ENCODE results near the gene RPLP1.

Gene RPLP1

DNA sequence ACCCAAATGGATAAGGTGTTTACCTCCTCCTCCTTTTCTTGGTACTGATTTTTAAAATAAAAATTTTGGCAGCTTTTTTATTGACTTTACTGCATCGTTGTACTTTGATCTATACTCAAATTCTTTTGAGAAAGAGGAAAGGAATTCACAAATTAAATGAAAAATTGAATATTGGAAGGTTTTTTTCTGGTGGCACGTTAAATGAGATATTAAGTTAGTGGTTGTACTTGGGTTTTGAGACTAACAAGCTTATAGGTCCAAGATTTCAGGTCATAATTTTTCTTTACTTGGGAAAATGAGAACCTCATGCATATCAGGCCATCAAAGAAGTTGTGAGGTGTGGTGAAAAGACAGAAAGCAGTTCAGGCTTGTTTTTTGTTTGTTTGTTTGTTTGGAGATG lies 14.1 kb downstream of the RPLP1 start:
- H3K4me3 ChIP-seq (ENCODE audit: low read depth, low read length) = no peak overlapping the region
- no peak for TF ChIP-seq MYC (IDR thresholded peaks at IDR 0.05; ENCODE audit: low read depth, low read length)
- TF ChIP-seq, protein P1, sequence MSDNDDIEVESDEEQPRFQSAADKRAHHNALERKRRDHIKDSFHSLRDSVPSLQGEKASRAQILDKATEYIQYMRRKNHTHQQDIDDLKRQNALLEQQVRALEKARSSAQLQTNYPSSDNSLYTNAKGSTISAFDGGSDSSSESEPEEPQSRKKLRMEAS (IDR thresholded peaks at IDR 0.05; ENCODE audit: low read depth, low read length) = no peak
- TF ChIP-seq, protein P2, sequence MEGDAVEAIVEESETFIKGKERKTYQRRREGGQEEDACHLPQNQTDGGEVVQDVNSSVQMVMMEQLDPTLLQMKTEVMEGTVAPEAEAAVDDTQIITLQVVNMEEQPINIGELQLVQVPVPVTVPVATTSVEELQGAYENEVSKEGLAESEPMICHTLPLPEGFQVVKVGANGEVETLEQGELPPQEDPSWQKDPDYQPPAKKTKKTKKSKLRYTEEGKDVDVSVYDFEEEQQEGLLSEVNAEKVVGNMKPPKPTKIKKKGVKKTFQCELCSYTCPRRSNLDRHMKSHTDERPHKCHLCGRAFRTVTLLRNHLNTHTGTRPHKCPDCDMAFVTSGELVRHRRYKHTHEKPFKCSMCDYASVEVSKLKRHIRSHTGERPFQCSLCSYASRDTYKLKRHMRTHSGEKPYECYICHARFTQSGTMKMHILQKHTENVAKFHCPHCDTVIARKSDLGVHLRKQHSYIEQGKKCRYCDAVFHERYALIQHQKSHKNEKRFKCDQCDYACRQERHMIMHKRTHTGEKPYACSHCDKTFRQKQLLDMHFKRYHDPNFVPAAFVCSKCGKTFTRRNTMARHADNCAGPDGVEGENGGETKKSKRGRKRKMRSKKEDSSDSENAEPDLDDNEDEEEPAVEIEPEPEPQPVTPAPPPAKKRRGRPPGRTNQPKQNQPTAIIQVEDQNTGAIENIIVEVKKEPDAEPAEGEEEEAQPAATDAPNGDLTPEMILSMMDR (IDR thresholded peaks at IDR 0.05; ENCODE audit: low read depth, low read length) = no peak
- TF ChIP-seq POLR2A (IDR thresholded peaks at IDR 0.05; ENCODE audit: extremely low read depth, insufficient read length) = no peak
- DNase-seq (ENCODE audit: low read depth) = no peak

DNA sequence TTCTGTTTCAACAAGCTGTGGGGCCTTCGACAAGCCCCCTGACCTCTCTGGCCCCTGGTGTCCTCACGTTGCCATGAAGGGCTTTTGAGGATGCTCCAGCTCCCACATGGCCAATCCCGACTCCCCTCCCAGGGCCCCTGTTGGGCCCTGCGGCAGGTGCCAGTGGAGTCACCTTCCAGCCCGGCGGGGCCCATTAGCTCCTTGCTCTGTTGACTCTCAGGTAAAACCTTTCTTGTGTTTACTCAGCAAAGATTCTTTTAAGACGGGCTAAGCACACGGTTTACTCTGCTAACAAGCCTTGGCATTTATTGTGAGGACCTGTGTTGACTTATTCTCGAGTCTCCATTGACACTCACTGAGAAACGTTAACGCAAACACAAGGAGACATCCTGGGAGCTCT lies 15.0 kb downstream of the RPLP1 start:
- TF ChIP-seq, protein P1 (IDR thresholded peaks at IDR 0.05; ENCODE audit: low read depth, low read length) = no peak
- TF ChIP-seq, protein P2 (IDR thresholded peaks at IDR 0.05; ENCODE audit: low read depth, low read length) = no peak
- TF ChIP-seq MYC (IDR thresholded peaks at IDR 0.05; ENCODE audit: low read depth, low read length) (no peak), POLR2A (IDR thresholded peaks at IDR 0.05; ENCODE audit: extremely low read depth, insufficient read length) (no peak)
- DNase-seq (ENCODE audit: low read depth) = no peak
- H3K4me3 ChIP-seq (ENCODE audit: low read depth, low read length) = no peak overlapping the region

DNA sequence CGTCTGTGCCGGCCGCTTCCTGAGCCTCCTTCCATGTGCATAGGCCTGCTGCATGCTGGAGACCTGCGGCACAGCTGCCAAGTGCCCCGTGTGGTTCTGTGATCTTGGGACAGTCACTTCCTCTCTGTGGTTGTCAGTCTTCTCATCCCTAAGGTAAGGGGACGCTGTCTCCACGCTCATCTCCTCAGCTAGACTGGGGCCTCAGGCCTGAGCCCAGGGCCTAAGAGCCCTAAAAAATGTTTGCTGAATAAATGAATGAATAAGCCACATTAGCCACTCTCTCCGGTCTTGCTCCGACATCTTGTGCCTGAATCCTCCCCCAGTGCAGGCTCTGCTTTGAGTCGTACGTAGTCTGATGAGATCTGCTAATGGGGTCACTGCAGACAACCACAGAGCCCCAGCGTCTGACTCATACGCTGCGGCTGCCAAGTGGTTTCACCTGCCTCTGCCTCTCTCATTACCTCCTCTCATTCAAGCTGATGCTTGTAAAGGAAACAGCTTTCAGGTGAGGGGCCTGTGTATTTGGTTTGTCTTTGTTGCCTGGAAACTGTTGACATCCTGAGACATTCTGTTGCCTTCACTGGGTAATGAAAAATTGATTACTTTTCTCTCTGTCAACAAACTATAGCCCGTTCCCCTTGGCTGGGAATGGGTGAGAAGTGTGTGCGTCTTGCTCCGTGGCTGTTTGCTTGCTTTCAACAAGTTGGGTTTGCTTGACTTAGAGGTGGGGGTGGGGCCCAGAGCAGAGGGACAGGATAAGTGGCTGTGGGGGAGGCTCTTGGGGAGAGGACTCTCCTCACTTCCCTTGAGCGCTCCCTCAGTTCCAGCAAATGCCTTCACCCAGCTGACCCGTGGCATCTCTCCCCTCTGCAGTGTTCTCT lies 15.9 kb downstream of the RPLP1 start:
- DNase-seq (ENCODE audit: low read depth) = peak; percentile 89
- TF ChIP-seq POLR2A (IDR thresholded peaks at IDR 0.05; ENCODE audit: extremely low read depth, insufficient read length) (no peak), MYC (IDR thresholded peaks at IDR 0.05; ENCODE audit: low read depth, low read length) (peak; percentile 83)
- TF ChIP-seq, protein P2 (IDR thresholded peaks at IDR 0.05; ENCODE audit: low read depth, low read length) = no peak
- TF ChIP-seq, protein P1 (IDR thresholded peaks at IDR 0.05; ENCODE audit: low read depth, low read length) = peak; percentile 89

DNA sequence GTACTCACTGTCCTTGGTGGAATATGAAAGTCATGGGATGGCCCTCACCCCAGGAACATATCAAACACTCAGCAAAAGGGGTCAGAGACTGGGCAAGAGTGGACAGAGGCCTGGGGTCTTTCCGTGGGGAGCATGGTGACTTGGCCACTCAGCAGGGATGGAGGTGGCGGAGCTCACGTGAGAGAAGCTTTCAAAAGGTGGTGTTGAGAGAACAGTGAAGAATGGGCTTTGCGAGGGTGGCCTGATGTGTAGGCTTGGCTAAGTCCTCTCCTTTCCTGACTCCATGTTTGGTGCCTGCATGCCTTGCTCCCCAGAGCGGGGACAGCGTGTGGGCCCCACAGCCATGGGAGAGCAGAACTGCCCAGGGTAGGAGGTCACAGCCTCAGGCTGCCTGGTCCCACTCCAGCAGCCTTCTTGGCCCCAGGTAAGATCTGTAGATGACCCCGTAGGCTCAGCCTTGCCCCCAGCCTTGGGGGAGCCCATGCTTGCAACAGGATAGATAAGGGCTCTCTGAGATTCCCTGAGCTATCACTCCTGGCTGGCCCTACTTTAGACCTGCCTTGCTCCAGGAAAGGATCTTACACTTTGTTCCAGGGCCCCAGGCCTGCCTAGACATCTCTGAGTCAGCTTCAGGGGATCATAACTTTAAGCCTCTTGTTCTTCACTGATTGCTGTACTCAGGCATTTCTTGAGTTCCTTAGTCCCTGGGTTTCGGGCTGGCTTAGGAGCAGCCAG lies 17.0 kb downstream of the RPLP1 start:
- TF ChIP-seq, protein P1 (IDR thresholded peaks at IDR 0.05; ENCODE audit: low read depth, low read length) = no peak
- TF ChIP-seq MYC (IDR thresholded peaks at IDR 0.05; ENCODE audit: low read depth, low read length) (no peak), POLR2A (IDR thresholded peaks at IDR 0.05; ENCODE audit: extremely low read depth, insufficient read length) (no peak)
- TF ChIP-seq, protein P2 (IDR thresholded peaks at IDR 0.05; ENCODE audit: low read depth, low read length) = no peak
- no peak overlapping the region for H3K4me3 ChIP-seq (ENCODE audit: low read depth, low read length)
- DNase-seq (ENCODE audit: low read depth) = no peak

More for the DNA sequence above, 15.9 kb downstream of the RPLP1 start:
- H3K4me3 ChIP-seq (ENCODE audit: low read depth, low read length) = no peak overlapping the region

DNA sequence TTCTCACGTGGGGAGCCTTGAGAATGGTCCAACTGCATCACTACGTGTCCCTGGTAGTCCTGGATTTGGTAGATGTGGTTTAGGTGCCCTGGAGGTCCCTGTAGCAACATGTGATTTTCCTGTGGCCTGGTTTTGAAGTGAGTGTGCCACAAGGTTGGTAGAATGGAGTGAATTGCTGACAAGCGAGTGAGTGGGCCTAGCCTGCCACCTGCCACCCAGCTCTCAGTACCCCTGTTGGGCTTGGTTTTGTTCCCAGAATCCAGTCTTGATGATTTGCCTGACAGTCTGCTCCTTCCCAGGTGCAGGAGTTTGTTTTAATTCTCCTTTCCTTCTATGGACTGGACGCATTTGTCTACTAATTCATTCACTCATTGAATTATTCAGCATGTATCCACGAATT lies 19.4 kb downstream of the RPLP1 start:
- no peak for TF ChIP-seq MYC (IDR thresholded peaks at IDR 0.05; ENCODE audit: low read depth, low read length)
- TF ChIP-seq, protein P2 (IDR thresholded peaks at IDR 0.05; ENCODE audit: low read depth, low read length) = no peak
- no peak for DNase-seq (ENCODE audit: low read depth)
- no peak overlapping the region for H3K4me3 ChIP-seq (ENCODE audit: low read depth, low read length)

All from NB4 (cell line).